ENCODE measurements around the gene OGFOD3.
"Not testable (repeated sequence)": the region's sequence is repeated elsewhere in the genome, so short reads cannot be mapped to it uniquely, and the experiment has no call there.

The OGFOD3 gene

GRCh38 chr17:82457073-82457928 lies 38.9 kb upstream of the OGFOD3 start:
- peaks cover 2% of the 10 kb centered on the region for H3K9me3 ChIP-seq (ENCODE audit: insufficient read depth, low read length, severe bottlenecking)
- H3K27me3 ChIP-seq (ENCODE audit: insufficient read depth, low read length, poor library complexity) = no peaks in the 10 kb centered on the region
- H3K36me3 ChIP-seq (ENCODE audit: insufficient read depth, low read length) = peaks cover 29% of the 10 kb centered on the region
- TF ChIP-seq EZH2 (IDR thresholded peaks at IDR 0.05; ENCODE audit: borderline replicate concordance, low read depth, low read length, severe bottlenecking) (no peak), CTCF (IDR thresholded peaks at IDR 0.05; ENCODE audit: borderline replicate concordance, extremely low read depth, low read length, poor library complexity, severe bottlenecking) (no peak)
- H3K79me2 ChIP-seq (ENCODE audit: insufficient read depth, low read length) = peaks cover 43% of the 10 kb centered on the region
- DNase-seq (no peak), ATAC-seq (ENCODE audit: insufficient read depth, low read depth) (no peak)
- peak overlapping the region; percentile 34 to 100; a peak in 3 of 4 replicates for H3K4me3 ChIP-seq (ENCODE audit: low read depth in 1 of 2, low read length in 2 of 2)
- peaks cover 36% of the 10 kb centered on the region for H3K4me1 ChIP-seq (ENCODE audit: insufficient read depth, low read length)
- peak overlapping the region; percentile 89 for H3K27ac ChIP-seq (ENCODE audit: low read length)
- H4K20me1 ChIP-seq (ENCODE audit: insufficient read depth, low read length) = peaks cover 17% of the 10 kb centered on the region
- peak overlapping the region; percentile 69 for H2AFZ ChIP-seq (ENCODE audit: low read depth, low read length)
- peak overlapping the region; percentile 71 for H3K4me2 ChIP-seq (ENCODE audit: insufficient read depth, low read length)
- peak overlapping the region; percentile 89 for H3K9ac ChIP-seq (ENCODE audit: low read depth, low read length)

- H3K4me2 ChIP-seq (ENCODE audit: insufficient read depth, low read length); H4K20me1 ChIP-seq (ENCODE audit: insufficient read depth, low read length); H2AFZ ChIP-seq (ENCODE audit: low read depth, low read length); H3K36me3 ChIP-seq (ENCODE audit: insufficient read depth, low read length); ATAC-seq (ENCODE audit: insufficient read depth, low read depth); H3K9me3 ChIP-seq (ENCODE audit: insufficient read depth, low read length, severe bottlenecking); H3K27ac ChIP-seq (ENCODE audit: low read length); H3K27me3 ChIP-seq (ENCODE audit: insufficient read depth, low read length, poor library complexity); H3K4me3 ChIP-seq (ENCODE audit: low read depth in 1 of 2, low read length in 2 of 2); H3K9ac ChIP-seq (ENCODE audit: low read depth, low read length): not testable (repeated sequence)
- peaks cover 38% of the 10 kb centered on the region for H3K4me1 ChIP-seq (ENCODE audit: insufficient read depth, low read length)
- peak; percentile 61 for DNase-seq
- H3K79me2 ChIP-seq (ENCODE audit: insufficient read depth, low read length) = peaks cover 35% of the 10 kb centered on the region
Measured at GRCh38 chr17:82453706-82454105, 35.3 kb upstream of the OGFOD3 start.

- not testable (repeated sequence) for H4K20me1 ChIP-seq (ENCODE audit: insufficient read depth, low read length); H3K4me2 ChIP-seq (ENCODE audit: insufficient read depth, low read length); H3K27ac ChIP-seq (ENCODE audit: low read length); H3K27me3 ChIP-seq (ENCODE audit: insufficient read depth, low read length, poor library complexity); H2AFZ ChIP-seq (ENCODE audit: low read depth, low read length); H3K9me3 ChIP-seq (ENCODE audit: insufficient read depth, low read length, severe bottlenecking); ATAC-seq (ENCODE audit: insufficient read depth, low read depth); H3K4me3 ChIP-seq (ENCODE audit: low read depth in 1 of 2, low read length in 2 of 2); DNase-seq; H3K36me3 ChIP-seq (ENCODE audit: insufficient read depth, low read length); H3K9ac ChIP-seq (ENCODE audit: low read depth, low read length)
- Histone ChIP-seq H3K4me1 (ENCODE audit: insufficient read depth, low read length) (peaks cover 39% of the 10 kb centered on the region), H3K79me2 (ENCODE audit: insufficient read depth, low read length) (peaks cover 35% of the 10 kb centered on the region)
Measured at GRCh38 chr17:82453151-82453550, 34.8 kb upstream of the OGFOD3 start.

- H3K4me2 ChIP-seq (ENCODE audit: insufficient read depth, low read length) = no peak overlapping the region
- peaks cover 11% of the 10 kb centered on the region for H4K20me1 ChIP-seq (ENCODE audit: insufficient read depth, low read length)
- ATAC-seq (ENCODE audit: insufficient read depth, low read depth) (no peak), DNase-seq (no peak)
- peaks cover 8% of the 10 kb centered on the region for H3K36me3 ChIP-seq (ENCODE audit: insufficient read depth, low read length)
- no peak overlapping the region for H2AFZ ChIP-seq (ENCODE audit: low read depth, low read length)
- peaks cover 39% of the 10 kb centered on the region for H3K4me1 ChIP-seq (ENCODE audit: insufficient read depth, low read length)
- TF ChIP-seq CTCF (IDR thresholded peaks at IDR 0.05; ENCODE audit: borderline replicate concordance, extremely low read depth, low read length, poor library complexity, severe bottlenecking) (no peak), EZH2 (IDR thresholded peaks at IDR 0.05; ENCODE audit: borderline replicate concordance, low read depth, low read length, severe bottlenecking) (no peak)
- H3K4me3 ChIP-seq (ENCODE audit: low read depth in 1 of 2, low read length in 2 of 2) = no peak overlapping the region
- H3K79me2 ChIP-seq (ENCODE audit: insufficient read depth, low read length) = peaks cover 39% of the 10 kb centered on the region
- H3K9me3 ChIP-seq (ENCODE audit: insufficient read depth, low read length, severe bottlenecking) = peaks cover 2% of the 10 kb centered on the region
- H3K27ac ChIP-seq (ENCODE audit: low read length) = no peak overlapping the region
- H3K27me3 ChIP-seq (ENCODE audit: insufficient read depth, low read length, poor library complexity) = no peaks in the 10 kb centered on the region
- no peak overlapping the region for H3K9ac ChIP-seq (ENCODE audit: low read depth, low read length)
Measured at GRCh38 chr17:82452162-82452561, 33.8 kb upstream of the OGFOD3 start.
